ENCODE measurements around the gene SH3D19. TPM values are rescaled to one million over a fixed set of nuclear protein-coding genes. Genes with fewer than 3 reads are reported as not detected.

SH3D19 gene
- total and polyA plus RNA-seq, 2 of the 4 experiments (the other 2 are of a cell fraction), result 14.4 to 27.2 TPM

- Histone ChIP-seq H3K4me1 (ENCODE audit: control insufficient read depth, insufficient read depth, low read length) (no peaks in the 10 kb centered on the region), H3K23ac (ENCODE audit: low read depth, low read length) (no peak overlapping the region), H2BK20ac (ENCODE audit: low read depth, low read length) (no peak overlapping the region), H3K18ac (ENCODE audit: low read depth, low read length) (no peak overlapping the region), H4K20me1 (ENCODE audit: insufficient read depth, low read length) (no peaks in the 10 kb centered on the region), H3K56ac (ENCODE audit: extremely low read depth, insufficient read depth, low read length) (no peak overlapping the region), H3K4ac (ENCODE audit: low read depth, low read length) (no peak overlapping the region), H2AK5ac (ENCODE audit: low read depth, low read length) (no peak overlapping the region), H4K91ac (ENCODE audit: insufficient read depth, low read depth, low read length) (no peak overlapping the region), H3K27me3 (ENCODE audit: control insufficient read depth, insufficient read depth, low read length) (no peaks in the 10 kb centered on the region), H2BK120ac (ENCODE audit: low read depth, low read length) (no peak overlapping the region), H3K9ac (ENCODE audit: low read depth, low read length) (no peak overlapping the region), H3K9me3 (ENCODE audit: control insufficient read depth, insufficient read depth, low read length) (no peaks in the 10 kb centered on the region), H3K9me1 (ENCODE audit: insufficient read depth, low read length) (no peaks in the 10 kb centered on the region), H3K4me3 (ENCODE audit: insufficient read depth, low read depth, low read length) (no peak overlapping the region), H3K36me3 (ENCODE audit: control insufficient read depth, insufficient read depth, low read length) (no peaks in the 10 kb centered on the region), H4K8ac (ENCODE audit: low read depth in 2 of 2, low read length in 2 of 2) (no peak overlapping the region), H4K5ac (ENCODE audit: low read depth, low read length) (no peak overlapping the region), H3K14ac (replicated peaks; ENCODE audit: low read depth, low read length) (no peak overlapping the region), H3K27ac (ENCODE audit: insufficient read depth, low read length) (no peak overlapping the region), H2AFZ (replicated peaks; ENCODE audit: low read length, poor library complexity) (no peak overlapping the region), H2BK5ac (ENCODE audit: low read depth, low read length, poor library complexity, severe bottlenecking) (no peak overlapping the region), H2BK15ac (ENCODE audit: low read depth, low read length) (no peak overlapping the region), H3K79me1 (ENCODE audit: low read depth in 1 of 2, low read length in 2 of 2) (no peaks in the 10 kb centered on the region; a peak in 1 of 4 replicates), H3K4me2 (ENCODE audit: low read depth, low read length) (no peak overlapping the region), H2AK9ac (replicated peaks; ENCODE audit: low read depth, low read length, poor library complexity) (no peak overlapping the region)
- WGBS, 2 experiments (ENCODE audit: extremely low coverage in 2 of 2, insufficient read length in 1 of 2), result no CpG with 5 or more reads among the region's 2 CpGs
- ChIA-PET POLR2A (ENCODE audit: unreplicated experiment) (no interaction called here), CTCF (interaction anchor here (0.5 kb wide), 1 partner anchor 15 kb away, joined by 3 read pairs; no protein-coding TSS in a partner anchor)
- in situ Hi-C loops (cut with MboI; ENCODE audit: low sequenced_read_pairs), result no loop called here
- no TSS peak for BruUV-seq (replicated peaks)
- DNase-seq (no peak), ATAC-seq (ENCODE audit: low read depth) (no peak)
- TF ChIP-seq MAZ (IDR thresholded peaks at IDR 0.05; ENCODE audit: borderline replicate concordance, low read depth, low read length) (no peak), MXI1 (IDR thresholded peaks at IDR 0.05; ENCODE audit: borderline replicate concordance, low read depth, low read length) (no peak), CHD1 (IDR thresholded peaks at IDR 0.05; ENCODE audit: low read depth, low read length) (no peak), POLR2A (IDR thresholded peaks at IDR 0.05; ENCODE audit: low read depth, low read length) (no peak), CEBPB (IDR thresholded peaks at IDR 0.05; ENCODE audit: low read depth, low read length) (no peak), SMC3 (IDR thresholded peaks at IDR 0.05; ENCODE audit: low read depth, low read length) (no peak), RAD21 (IDR thresholded peaks at IDR 0.05; ENCODE audit: low read length) (no peak), CTCF (conservative IDR thresholded peaks at IDR 0.05; ENCODE audit: low read depth, low read length) (no peak), RFX5 (IDR thresholded peaks at IDR 0.05; ENCODE audit: low read depth, low read length) (no peak), ELK1 (IDR thresholded peaks at IDR 0.05; ENCODE audit: borderline replicate concordance, low read depth, low read length) (no peak), USF2 (IDR thresholded peaks at IDR 0.05; ENCODE audit: low read depth, low read length) (no peak), BHLHE40 (IDR thresholded peaks at IDR 0.05; ENCODE audit: low read depth, low read length) (no peak)
- dilution Hi-C loops (cut with HindIII; ENCODE audit: low sequenced_read_pairs, unreplicated experiment), result no loop called here
- intact Hi-C loops (cut with micrococcal nuclease), result no loop called here
Observed at GRCh38 chr4:151246742-151247141, 78.7 kb downstream of the SH3D19 start.
